ENCODE data around the gene ZNF124. TPM values are rescaled to one million over a fixed set of nuclear protein-coding genes. Genes with fewer than 3 reads are reported as not detected.
A peak's percentile ranks its signal among the peaks of the same experiment; 100 is the strongest.
"Not testable (repeated sequence)": the region's sequence is repeated elsewhere in the genome, so short reads cannot be mapped to it uniquely, and the experiment has no call there.

The ZNF124 gene
- total RNA-seq (2014; rRNA removed; shearing (Covaris generic)) = 43.9 and 45.7 TPM in 2 replicates
- 18.4 and 23.2 TPM in 2 replicates for polyA plus RNA-seq (2016; fragmentation: Nextera tagmentation; extraction: Ambion mirVana)
- long read RNA-seq, transcript ZNF124-201 (4 exons, 1,674 nt) = major isoform, 10 of 18 reads
- long read RNA-seq, partial matches to known transcripts = 0 of 18 reads
- long read RNA-seq, other reads (novel, unspliced or antisense) = 2 of 18 reads

- H3K4me2 ChIP-seq, H3K27ac Mint-ChIP-seq: not testable (repeated sequence)
- ATAC-seq = peak; percentile 96
Observed at GRCh38 chr1:247171875-247172563, at the start of gene ZNF124. TSS of gene ZNF124 (minus strand) at chr1:247172020. CDS start at chr1:247171877, 143 bp downstream.

GRCh38 chr1:247220280-247220679, 48.5 kb upstream of the ZNF124 start:
- not testable (repeated sequence) for H3F3A ChIP-seq (replicated peaks; ENCODE audit: low read depth); H3K27me3 Mint-ChIP-seq (ENCODE audit: insufficient read depth, low read depth, poor library complexity); H2AFZ ChIP-seq; H3K4me3 Mint-ChIP-seq; H3K36me3 Mint-ChIP-seq (ENCODE audit: low read depth); H3K4me3 ChIP-seq; H3K27ac Mint-ChIP-seq; H3K4me1 ChIP-seq (ENCODE audit: insufficient read depth); DNase-seq (ENCODE audit: low spot score); H3K27ac ChIP-seq (ENCODE audit: low read depth); H3K4me2 ChIP-seq; H3K36me3 ChIP-seq (ENCODE audit: insufficient read depth); ATAC-seq; H3K27me3 ChIP-seq (ENCODE audit: insufficient read depth); H3K79me2 ChIP-seq (replicated peaks; ENCODE audit: insufficient read depth); H4K20me1 ChIP-seq (replicated peaks; ENCODE audit: insufficient read depth)
- H3K9me2 ChIP-seq (ENCODE audit: insufficient read depth) = peaks cover 11% of the 10 kb centered on the region; the same call in 1 of the 2 replicates
- H3K9me3 Mint-ChIP-seq = peaks cover 26% of the 10 kb centered on the region
- H3K4me1 Mint-ChIP-seq = peaks cover 12% of the 10 kb centered on the region; the same call in 2 of the 3 replicates

More at GRCh38 chr1:247171875-247172563, at the start of gene ZNF124:
- Mint-ChIP-seq H3K36me3 (ENCODE audit: low read depth) (peaks cover 29% of the 10 kb centered on the region), H3K4me1 (peaks cover 21% of the 10 kb centered on the region; the same call in 2 of the 3 replicates)
- not testable (repeated sequence) for H3K27ac ChIP-seq (ENCODE audit: low read depth); H3K4me3 ChIP-seq; H3K4me3 Mint-ChIP-seq; H3K27me3 Mint-ChIP-seq (ENCODE audit: insufficient read depth, low read depth, poor library complexity); DNase-seq (ENCODE audit: low spot score); H3K9me3 Mint-ChIP-seq; H3F3A ChIP-seq (replicated peaks; ENCODE audit: low read depth); H3K36me3 ChIP-seq (ENCODE audit: insufficient read depth); H2AFZ ChIP-seq; H3K27me3 ChIP-seq (ENCODE audit: insufficient read depth); H3K9me2 ChIP-seq (ENCODE audit: insufficient read depth)
- Histone ChIP-seq H3K79me2 (replicated peaks; ENCODE audit: insufficient read depth) (peaks cover 32% of the 10 kb centered on the region), H4K20me1 (replicated peaks; ENCODE audit: insufficient read depth) (peaks cover 16% of the 10 kb centered on the region; the same call in 1 of the 2 replicates), H3K4me1 (ENCODE audit: insufficient read depth) (peaks cover 16% of the 10 kb centered on the region)

DNA sequence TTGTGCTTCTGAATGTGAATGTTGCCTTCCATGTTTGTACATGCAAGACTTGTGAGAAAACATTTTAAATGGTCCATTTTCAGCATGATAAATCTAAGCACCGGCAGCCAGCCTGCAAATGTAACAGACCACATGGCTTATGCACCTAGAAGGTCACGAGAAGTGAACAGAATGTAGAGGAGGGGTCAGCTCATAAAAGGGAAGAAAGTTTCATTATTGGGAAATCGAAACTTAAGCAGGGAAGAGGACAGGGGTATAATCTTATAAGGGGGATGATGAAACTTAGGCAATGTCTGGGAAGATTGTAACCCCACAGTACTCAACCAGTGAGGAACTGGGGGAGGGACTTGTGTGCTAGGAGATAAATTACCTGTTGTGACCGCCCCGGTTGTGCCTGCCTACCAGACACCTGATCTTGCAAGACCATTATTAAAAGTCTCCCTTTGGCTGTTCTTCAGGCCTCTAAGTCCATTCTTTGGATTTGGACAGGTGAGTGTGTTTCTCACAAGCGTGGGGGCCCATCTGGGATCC, 46.4 kb upstream of the ZNF124 start:
- H3K4me2 ChIP-seq = no peak overlapping the region
- Mint-ChIP-seq H3K9me3 (peaks cover 16% of the 10 kb centered on the region), H3K27ac (no peak overlapping the region), H3K27me3 (ENCODE audit: insufficient read depth, low read depth, poor library complexity) (peaks cover 2% of the 10 kb centered on the region), H3K4me1 (peaks cover 12% of the 10 kb centered on the region; the same call in 2 of the 3 replicates), H3K4me3 (no peak overlapping the region), H3K36me3 (ENCODE audit: low read depth) (peaks cover 9% of the 10 kb centered on the region)
- 0 out of 2 replicates have a peak overlapping the region, but pooled peaks have one; percentile 32 for H2AFZ ChIP-seq
- H3F3A ChIP-seq (replicated peaks; ENCODE audit: low read depth) = no peaks in the 10 kb centered on the region
- DNase-seq (ENCODE audit: low spot score) (no peak), ATAC-seq (no peak)
- TF ChIP-seq, protein P1, sequence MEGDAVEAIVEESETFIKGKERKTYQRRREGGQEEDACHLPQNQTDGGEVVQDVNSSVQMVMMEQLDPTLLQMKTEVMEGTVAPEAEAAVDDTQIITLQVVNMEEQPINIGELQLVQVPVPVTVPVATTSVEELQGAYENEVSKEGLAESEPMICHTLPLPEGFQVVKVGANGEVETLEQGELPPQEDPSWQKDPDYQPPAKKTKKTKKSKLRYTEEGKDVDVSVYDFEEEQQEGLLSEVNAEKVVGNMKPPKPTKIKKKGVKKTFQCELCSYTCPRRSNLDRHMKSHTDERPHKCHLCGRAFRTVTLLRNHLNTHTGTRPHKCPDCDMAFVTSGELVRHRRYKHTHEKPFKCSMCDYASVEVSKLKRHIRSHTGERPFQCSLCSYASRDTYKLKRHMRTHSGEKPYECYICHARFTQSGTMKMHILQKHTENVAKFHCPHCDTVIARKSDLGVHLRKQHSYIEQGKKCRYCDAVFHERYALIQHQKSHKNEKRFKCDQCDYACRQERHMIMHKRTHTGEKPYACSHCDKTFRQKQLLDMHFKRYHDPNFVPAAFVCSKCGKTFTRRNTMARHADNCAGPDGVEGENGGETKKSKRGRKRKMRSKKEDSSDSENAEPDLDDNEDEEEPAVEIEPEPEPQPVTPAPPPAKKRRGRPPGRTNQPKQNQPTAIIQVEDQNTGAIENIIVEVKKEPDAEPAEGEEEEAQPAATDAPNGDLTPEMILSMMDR (conservative IDR thresholded peaks at IDR 0.05; ENCODE audit: low read depth in 2 of 2) = no peak
- no peak for TF ChIP-seq EZH2 (IDR thresholded peaks at IDR 0.05; ENCODE audit: low read depth, unreplicated experiment)
- no peak for TF ChIP-seq ETS1 (IDR thresholded peaks at IDR 0.05)
- no peak for TF ChIP-seq STAT1 (IDR thresholded peaks at IDR 0.05; ENCODE audit: unreplicated experiment)
- no peaks in the 10 kb centered on the region for H3K27me3 ChIP-seq (ENCODE audit: insufficient read depth)
- H4K20me1 ChIP-seq (replicated peaks; ENCODE audit: insufficient read depth) = no peaks in the 10 kb centered on the region
- H3K4me1 ChIP-seq (ENCODE audit: insufficient read depth) = peaks cover 6% of the 10 kb centered on the region; the same call in 1 of the 2 replicates
- H3K79me2 ChIP-seq (replicated peaks; ENCODE audit: insufficient read depth) = no peaks in the 10 kb centered on the region
- H3K4me3 ChIP-seq = no peak overlapping the region
- H3K9me2 ChIP-seq (ENCODE audit: insufficient read depth) = peaks cover 11% of the 10 kb centered on the region; the same call in 1 of the 2 replicates
- H3K36me3 ChIP-seq (ENCODE audit: insufficient read depth) = no peaks in the 10 kb centered on the region
- no peak overlapping the region for H3K27ac ChIP-seq (ENCODE audit: low read depth)

Data from GM23338 (cell line).